Activated CD4-positive, alpha-beta T cell treated with anti-CD3 and anti-CD28 coated beads for 36 hours (primary cell): ENCODE measurements around the gene ANKRD42. TPM values are rescaled to one million over a fixed set of nuclear protein-coding genes. Genes with fewer than 3 reads are reported as not detected.

Experiments
- ATAC-seq: fragments of 200-7000 bp; cut with Tn5 transposase; one replicate; pipeline ENCODE4 v1.10.0; 2021; ENCODE audit warnings: mild to moderate bottlenecking, moderate library complexity
- CTCF ChIA-PET: fragments of 350-600 bp; sonication (Branson Sonifier 250); formaldehyde crosslinking; loops from one replicate; lab custom pipeline; 2021; ENCODE audit warnings: antibody characterized with exemption; lab: Charles Lee
- POLR2A ChIA-PET: fragments of 350-600 bp; sonication (Branson Sonifier 250); formaldehyde crosslinking; loops from one replicate; lab custom pipeline; 2021; ENCODE audit warnings: antibody characterized with exemption, inconsistent platforms; lab: Charles Lee
- DNase-seq: peaks from one replicate; pipeline ENCODE4 v3.0.0-alpha.2; 2020
- H3K27ac Mint-ChIP-seq: one replicate; pipeline ENCODE4 v1.8.0; 2021; ENCODE audit warnings: mixed read lengths
- H3K27me3 Mint-ChIP-seq: one replicate; pipeline ENCODE4 v1.8.0; 2021; ENCODE audit warnings: mixed read lengths
- H3K36me3 Mint-ChIP-seq: one replicate; pipeline ENCODE4 v1.8.0; 2021; ENCODE audit warnings: low read depth, mixed read lengths
- H3K4me1 Mint-ChIP-seq: one replicate; pipeline ENCODE4 v1.8.0; 2021; ENCODE audit warnings: mixed read lengths
- H3K4me3 Mint-ChIP-seq: one replicate; pipeline ENCODE4 v1.8.0; 2021; ENCODE audit warnings: mild to moderate bottlenecking, moderate library complexity, mixed read lengths
- H3K9me3 Mint-ChIP-seq: one replicate; pipeline ENCODE4 v1.8.0; 2021; ENCODE audit warnings: low read depth, mixed read lengths
- intact Hi-C, 2 experiments: fragments of 100-400 bp; cut with DNase I in 1 of 2; cut with micrococcal nuclease in 1 of 2; formaldehyde crosslinking; loops; one replicate each; pipeline versions ENCODE4 v1.14.2 to v1.15.1; 2022 to 2024; cut with DNase I, micrococcal nuclease
- total RNA-seq, 2 experiments: library from RNA; stranded (reverse); gene quantifications; one replicate each; pipeline ENCODE4 v1.2.3, GENCODE V29; 2021

ANKRD42 gene
- total RNA-seq, 2 experiments from 2014 or later, result 3.1 to 4.9 TPM

DNA sequence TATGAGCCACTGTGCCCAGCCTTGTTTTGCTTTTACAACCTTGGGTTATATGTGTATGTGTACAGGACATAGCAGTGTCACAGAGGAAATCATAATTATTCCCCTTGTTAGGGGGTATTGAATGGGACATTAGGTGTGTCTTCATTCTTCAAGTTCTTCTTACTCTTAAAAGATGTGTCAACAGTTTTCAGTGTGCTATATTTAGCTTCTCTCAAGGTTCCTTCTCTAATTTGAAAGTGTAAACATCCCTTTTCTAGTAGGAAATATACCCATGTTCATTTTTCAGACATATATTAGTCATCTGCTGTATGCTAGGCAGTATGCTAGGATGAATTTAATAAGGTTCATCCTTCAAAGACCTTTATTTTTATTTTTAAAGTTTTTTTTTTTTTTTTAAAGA lies 19.5 kb upstream of the ANKRD42 start:
- ChIA-PET POLR2A (interaction anchor here (0.6 kb wide), 1 partner anchor 183 kb away, joined by 3 read pairs; no protein-coding TSS in a partner anchor), CTCF (interaction anchor here (0.6 to 2.1 kb wide), 7 partner anchors 13 to 272 kb away, joined by 3 to 5 read pairs (median 4); partner anchors contain the start of genes DDIAS and PCF11)
- Mint-ChIP-seq H3K4me1 (peaks cover 68% of the 10 kb centered on the region), H3K36me3 (peaks cover 64% of the 10 kb centered on the region), H3K4me3 (no peak overlapping the region), H3K9me3 (no peaks in the 10 kb centered on the region), H3K27ac (peak overlapping the region; percentile 25), H3K27me3 (no peaks in the 10 kb centered on the region)
- no peak for DNase-seq
- ATAC-seq, result peak; percentile 41
- intact Hi-C loops, result no loop called here

DNA sequence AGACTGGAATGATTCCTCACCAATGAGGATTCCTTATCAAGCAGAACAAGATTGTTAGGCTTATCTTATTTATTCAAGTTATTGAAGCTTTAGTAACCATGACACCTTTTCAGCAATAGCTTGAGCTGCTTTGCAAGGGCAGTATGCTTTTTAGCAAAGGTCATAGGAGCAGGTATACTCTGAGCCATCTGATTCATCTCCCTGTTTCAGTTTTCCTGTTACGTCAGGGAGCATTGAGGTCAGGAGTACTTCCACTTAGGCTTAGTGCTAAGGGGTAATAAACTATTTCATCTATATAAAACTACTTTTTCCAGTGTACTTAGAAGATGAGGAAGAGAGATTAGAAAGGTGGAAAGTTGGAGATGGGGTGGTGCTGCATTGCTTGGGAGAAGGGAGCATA lies 17.7 kb upstream of the ANKRD42 start:
- no peak for ATAC-seq
- Mint-ChIP-seq H3K27ac (no peak overlapping the region), H3K36me3 (peaks cover 59% of the 10 kb centered on the region), H3K4me1 (peaks cover 53% of the 10 kb centered on the region), H3K27me3 (no peaks in the 10 kb centered on the region), H3K9me3 (no peaks in the 10 kb centered on the region), H3K4me3 (no peak overlapping the region)
- ChIA-PET POLR2A (no interaction called here), CTCF (interaction anchor here (1.2 to 1.8 kb wide), 2 partner anchors 11 to 16 kb away, joined by 4 read pairs; no protein-coding TSS in a partner anchor)
- DNase-seq, result no peak
- intact Hi-C loops, result no loop called here

DNA sequence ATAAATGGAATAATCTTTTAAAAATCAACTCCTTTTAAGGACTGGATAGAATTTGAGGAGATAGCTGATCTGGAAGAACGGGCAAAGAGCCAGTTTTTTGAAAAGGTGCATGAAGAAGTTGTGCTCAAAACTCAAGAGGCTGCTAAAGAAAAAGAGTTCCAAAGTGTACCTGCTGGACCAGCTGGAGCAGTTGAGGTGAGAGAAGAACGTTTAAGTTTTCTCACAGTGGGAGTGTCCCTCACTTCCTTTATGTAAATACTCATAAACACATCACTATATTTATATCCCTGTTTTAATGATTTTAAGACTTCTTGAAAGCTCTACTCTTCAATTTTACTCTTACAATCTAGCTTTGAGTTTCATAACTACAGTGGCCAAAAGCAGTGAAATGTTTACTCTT lies 11.7 kb upstream of the ANKRD42 start:
- peaks cover 9% of the 10 kb centered on the region for H3K4me1 Mint-ChIP-seq
- H3K9me3 Mint-ChIP-seq, result no peaks in the 10 kb centered on the region
- peaks cover 57% of the 10 kb centered on the region for H3K36me3 Mint-ChIP-seq
- no peak for DNase-seq
- H3K27ac Mint-ChIP-seq, result peak overlapping the region; percentile 8
- POLR2A ChIA-PET, result interaction anchor here (0.8 kb wide), 1 partner anchor 12 kb away, joined by 3 read pairs; the partner anchor contains the start of gene ANKRD42
- CTCF ChIA-PET, result interaction anchor here (0.6 to 1.0 kb wide), 2 partner anchors 10 to 315 kb away, joined by 3 read pairs; no protein-coding TSS in a partner anchor
- no peak overlapping the region for H3K4me3 Mint-ChIP-seq
- intact Hi-C loops, result no loop called here
- H3K27me3 Mint-ChIP-seq, result no peaks in the 10 kb centered on the region
- ATAC-seq, result no peak

DNA sequence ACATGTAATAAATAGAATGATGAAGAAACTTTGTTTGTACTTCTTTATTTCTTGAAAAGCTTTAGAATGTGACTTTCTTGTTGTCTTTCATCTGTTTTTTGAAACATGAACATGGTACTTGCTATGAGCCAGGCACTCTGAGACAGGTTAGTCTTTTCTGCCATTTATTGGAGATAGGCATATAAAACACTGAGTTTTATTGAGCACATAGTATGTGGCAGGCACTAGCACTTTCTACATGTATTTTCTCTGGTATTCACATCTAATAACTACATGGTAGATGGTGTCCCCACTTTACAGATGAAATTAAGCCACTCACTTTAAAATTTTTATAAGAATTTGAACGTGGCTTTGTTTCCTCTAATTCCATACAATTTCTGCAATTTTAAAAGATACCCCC lies 7.7 kb upstream of the ANKRD42 start:
- Mint-ChIP-seq H3K27ac (no peak overlapping the region), H3K36me3 (peaks cover 53% of the 10 kb centered on the region), H3K27me3 (no peaks in the 10 kb centered on the region), H3K4me1 (peaks cover 2% of the 10 kb centered on the region), H3K9me3 (no peaks in the 10 kb centered on the region), H3K4me3 (no peak overlapping the region)
- no peak for DNase-seq
- ChIA-PET POLR2A (no interaction called here), CTCF (no interaction called here)
- intact Hi-C loops, result no loop called here
- ATAC-seq, result no peak

DNA sequence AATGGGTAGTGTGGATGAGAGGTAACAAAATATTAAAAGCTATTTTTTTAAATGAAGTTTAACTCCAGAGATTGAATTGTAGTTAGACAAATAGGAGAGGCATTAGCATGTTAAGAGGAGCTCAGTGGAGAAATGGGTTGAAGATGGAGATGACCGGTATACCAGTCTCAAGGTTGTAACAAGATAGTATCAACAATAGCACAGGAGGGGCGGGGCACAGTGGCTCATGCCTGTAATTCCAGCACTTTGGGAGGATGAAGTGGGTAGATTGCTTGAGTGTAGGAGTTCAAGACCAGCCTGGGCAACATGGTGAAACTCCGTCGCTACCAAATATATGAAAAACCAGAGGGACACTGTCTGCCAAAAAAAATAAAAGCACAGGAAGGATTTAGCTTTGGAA lies 6.0 kb upstream of the ANKRD42 start:
- Mint-ChIP-seq H3K36me3 (peaks cover 54% of the 10 kb centered on the region), H3K9me3 (no peaks in the 10 kb centered on the region), H3K4me3 (no peak overlapping the region), H3K27ac (peak overlapping the region; percentile 2), H3K27me3 (no peaks in the 10 kb centered on the region), H3K4me1 (peaks cover 12% of the 10 kb centered on the region)
- CTCF ChIA-PET, result interaction anchor here (0.6 to 1.5 kb wide), 5 partner anchors 9 to 320 kb away, joined by 3 to 4 read pairs (median 3); no protein-coding TSS in a partner anchor
- intact Hi-C loops, result no loop called here
- DNase-seq (no peak), ATAC-seq (peak; percentile 16)
- POLR2A ChIA-PET, result interaction anchor here (0.6 kb wide), 1 partner anchor 60 kb away, joined by 4 read pairs; no protein-coding TSS in a partner anchor

DNA sequence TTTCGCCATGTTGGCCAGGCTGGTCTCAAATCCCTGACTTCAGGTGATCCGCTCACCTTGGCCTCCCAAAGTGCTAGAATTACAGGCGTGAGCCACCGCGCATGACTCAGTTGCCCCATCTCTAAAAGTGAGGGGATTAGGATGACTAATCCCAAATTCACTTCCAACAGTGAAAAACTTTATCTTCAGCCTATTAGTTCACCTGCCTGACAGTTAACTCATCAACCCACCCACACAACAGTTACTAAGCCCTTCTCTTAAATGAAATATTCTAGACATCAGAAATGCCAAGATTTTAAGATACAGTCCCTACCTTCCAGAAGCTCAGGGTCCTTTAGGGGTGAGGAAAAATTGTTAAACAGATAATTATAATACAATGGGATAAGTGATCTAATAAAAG lies 2.0 kb upstream of the ANKRD42 start:
- H3K27ac Mint-ChIP-seq, result peak overlapping the region; percentile 64

DNA sequence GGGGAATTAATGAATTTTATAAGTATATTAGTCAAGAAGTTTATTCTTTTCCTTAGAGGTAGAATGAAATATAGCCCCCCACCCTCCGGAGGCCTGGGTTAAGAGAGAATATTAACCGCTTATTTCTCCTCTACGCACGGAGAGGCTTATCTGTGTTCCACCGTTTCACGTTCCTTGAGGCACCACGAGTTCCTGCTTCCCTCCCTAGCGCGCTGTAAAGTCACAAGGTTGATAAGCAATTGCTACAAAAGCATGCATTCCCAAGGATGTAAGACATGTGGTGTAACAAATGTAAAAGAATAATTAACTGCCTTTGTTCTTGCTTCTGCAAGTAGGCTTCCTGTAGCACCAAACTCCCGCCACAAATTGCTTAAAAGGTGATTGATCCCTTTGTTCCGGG lies 1.5 kb upstream of the ANKRD42 start:
- ATAC-seq, result no peak
- Mint-ChIP-seq H3K36me3 (peaks cover 30% of the 10 kb centered on the region), H3K4me1 (peaks cover 39% of the 10 kb centered on the region), H3K27me3 (no peaks in the 10 kb centered on the region), H3K9me3 (no peaks in the 10 kb centered on the region), H3K27ac (peak overlapping the region; percentile 98), H3K4me3 (peak overlapping the region; percentile 95)
- intact Hi-C loops, result loop anchor here (2.0 kb wide), 2 partner anchors 75 to 129 kb away; no protein-coding TSS in a partner anchor
- no peak for DNase-seq
- CTCF ChIA-PET, result interaction anchor here (0.6 to 1.0 kb wide), 3 partner anchors 10 to 121 kb away, joined by 3 to 4 read pairs (median 3); no protein-coding TSS in a partner anchor
- POLR2A ChIA-PET, result interaction anchor here (0.6 kb wide), 1 partner anchor 193 kb away, joined by 3 read pairs; no protein-coding TSS in a partner anchor

More for the DNA sequence above, 2.0 kb upstream of the ANKRD42 start:
- Mint-ChIP-seq H3K9me3 (no peaks in the 10 kb centered on the region), H3K4me1 (peaks cover 34% of the 10 kb centered on the region), H3K4me3 (peak overlapping the region; percentile 12), H3K36me3 (peaks cover 34% of the 10 kb centered on the region), H3K27me3 (no peaks in the 10 kb centered on the region)
- intact Hi-C loops, result no loop called here
- ChIA-PET POLR2A (interaction anchor here (0.6 kb wide), 1 partner anchor 193 kb away, joined by 3 read pairs; no protein-coding TSS in a partner anchor), CTCF (interaction anchor here (0.6 to 1.0 kb wide), 4 partner anchors 10 to 120 kb away, joined by 3 to 4 read pairs (median 3); no protein-coding TSS in a partner anchor)
- ATAC-seq, result no peak
- peak; percentile 24 for DNase-seq

DNA sequence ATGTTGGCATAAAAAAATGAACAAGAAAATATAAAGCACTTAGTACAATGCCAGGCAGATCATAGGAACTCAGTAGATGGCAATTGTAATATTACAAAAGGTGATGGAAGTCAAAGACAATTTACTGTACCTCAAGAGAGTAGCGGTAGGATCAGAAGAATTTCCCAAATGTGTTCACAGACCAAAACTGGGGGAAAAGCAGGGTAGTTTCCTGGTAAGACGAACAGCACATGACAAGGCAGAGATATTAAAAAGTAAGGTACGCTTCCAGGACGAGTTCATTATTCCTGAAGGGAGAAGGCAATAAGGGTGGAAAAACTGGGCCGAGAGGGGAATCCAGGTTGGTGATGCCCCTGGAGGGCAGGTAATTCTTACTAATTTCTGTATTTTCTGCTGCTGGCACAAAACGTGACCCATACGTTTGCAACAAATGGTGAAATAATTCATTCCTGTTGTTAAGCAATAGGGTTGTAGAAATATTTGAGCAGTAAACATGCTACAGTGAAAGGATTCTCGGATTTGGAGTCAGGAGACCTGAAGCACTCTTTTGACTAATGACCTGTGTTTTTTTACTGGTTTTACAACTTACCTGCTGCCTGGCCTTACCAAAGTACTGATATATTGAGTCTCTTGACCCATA lies 786 bp upstream of the ANKRD42 start:
- POLR2A ChIA-PET, result interaction anchor here (1.0 kb wide), 1 partner anchor 11 kb away, joined by 3 read pairs; no protein-coding TSS in a partner anchor
- DNase-seq, result no peak

DNA sequence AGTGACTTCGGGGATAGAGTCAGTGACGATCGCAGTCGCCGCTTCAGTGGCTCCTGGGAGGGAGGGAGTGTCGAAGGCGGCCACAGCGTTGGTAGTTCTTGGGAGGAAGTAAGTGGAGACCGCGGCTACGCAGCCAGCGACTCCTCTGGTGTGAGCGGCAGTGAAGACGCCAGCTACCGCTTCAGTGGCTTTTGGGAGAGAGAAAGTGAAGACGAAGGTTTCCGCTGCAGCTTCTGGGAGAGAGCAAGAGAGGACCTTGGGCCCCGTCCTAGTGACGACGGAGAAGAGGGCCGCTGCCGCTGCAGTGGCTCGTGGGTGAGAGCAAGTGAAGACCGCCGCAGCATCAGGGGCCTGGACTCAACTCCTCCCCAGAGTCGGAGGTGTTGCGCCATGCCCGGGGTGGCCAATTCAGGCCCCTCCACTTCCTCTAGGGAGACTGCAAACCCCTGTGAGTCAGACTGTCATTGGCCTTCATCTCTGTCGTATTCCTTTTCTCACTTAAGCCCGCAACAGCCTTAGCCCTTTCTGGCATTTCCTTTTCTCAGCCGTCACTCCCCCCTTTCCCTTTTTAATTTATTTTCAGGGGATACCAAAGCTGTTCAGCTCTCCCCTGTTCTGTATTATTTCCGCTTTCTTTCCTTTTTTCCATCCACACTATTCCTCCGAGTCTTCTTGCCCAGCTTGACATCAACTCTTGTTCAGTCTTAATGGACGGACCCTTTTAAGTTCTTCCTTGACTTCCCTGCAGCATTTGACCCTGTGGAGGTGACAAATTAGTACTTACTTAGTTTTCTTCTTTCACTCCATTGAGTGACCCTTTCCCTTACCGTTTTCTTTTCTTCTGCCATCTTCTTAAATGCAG lies 1.0 kb downstream of the ANKRD42 start:
- ATAC-seq, result peak; percentile 63
- Mint-ChIP-seq H3K36me3 (peaks cover 18% of the 10 kb centered on the region), H3K27me3 (no peaks in the 10 kb centered on the region), H3K4me3 (peak overlapping the region; percentile 95), H3K4me1 (peaks cover 40% of the 10 kb centered on the region), H3K27ac (peak overlapping the region; percentile 98), H3K9me3 (no peaks in the 10 kb centered on the region)
- POLR2A ChIA-PET, result interaction anchor here (1.0 kb wide), 1 partner anchor 37 kb away, joined by 3 read pairs; the partner anchor contains the start of gene PCF11
- intact Hi-C loops, result no loop called here
- CTCF ChIA-PET, result interaction anchor here (0.6 to 2.0 kb wide), 11 partner anchors 12 to 1517 kb away, joined by 3 to 7 read pairs (median 3); partner anchors contain the start of genes DDIAS and PRCP
- peak; percentile 75 for DNase-seq

More for the DNA sequence above, 786 bp upstream of the ANKRD42 start:
- H3K4me3 Mint-ChIP-seq, result peak overlapping the region; percentile 95
- no peak for ATAC-seq
- no peaks in the 10 kb centered on the region for H3K27me3 Mint-ChIP-seq
- no peaks in the 10 kb centered on the region for H3K9me3 Mint-ChIP-seq
- peaks cover 24% of the 10 kb centered on the region for H3K36me3 Mint-ChIP-seq
- CTCF ChIA-PET, result interaction anchor here (1.3 to 2.0 kb wide), 4 partner anchors 32 to 292 kb away, joined by 3 to 7 read pairs (median 4); partner anchors contain the start of gene PRCP
- H3K4me1 Mint-ChIP-seq, result peaks cover 40% of the 10 kb centered on the region
- peak overlapping the region; percentile 98 for H3K27ac Mint-ChIP-seq
- intact Hi-C loops, result loop anchor here (1.0 to 2.0 kb wide), 6 partner anchors 36 to 291 kb away; partner anchors contain the start of genes CCDC90B (in 2 of the 2), DDIAS (in 2 of the 2) and RAB30 (in 2 of the 2)

DNA sequence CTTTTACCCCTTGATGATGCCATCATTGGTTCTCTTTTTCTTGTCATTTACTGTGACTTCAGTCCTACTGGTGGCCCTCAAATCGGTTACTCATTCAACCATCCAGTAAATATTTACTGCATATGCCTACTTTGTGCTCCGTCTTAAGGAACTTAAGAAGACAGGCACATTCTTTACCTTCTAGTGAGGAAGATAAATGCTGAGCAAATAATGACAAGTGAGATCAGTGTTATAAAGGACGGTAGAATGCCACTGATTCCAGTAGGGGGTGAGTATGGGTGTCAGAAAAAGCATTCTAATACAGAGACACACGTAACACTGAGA lies 1.6 kb downstream of the ANKRD42 start:
- H3K9me3 Mint-ChIP-seq, result no peaks in the 10 kb centered on the region
- intact Hi-C loops, result no loop called here
- peak overlapping the region; percentile 95 for H3K4me3 Mint-ChIP-seq
- no peaks in the 10 kb centered on the region for H3K27me3 Mint-ChIP-seq
- H3K27ac Mint-ChIP-seq, result peak overlapping the region; percentile 98
- ChIA-PET CTCF (interaction anchor here (0.7 to 2.0 kb wide), 6 partner anchors 12 to 294 kb away, joined by 3 to 7 read pairs (median 3); partner anchors contain the start of gene DDIAS), POLR2A (no interaction called here)
- no peak for DNase-seq
- peaks cover 40% of the 10 kb centered on the region for H3K4me1 Mint-ChIP-seq
- H3K36me3 Mint-ChIP-seq, result peaks cover 17% of the 10 kb centered on the region
- no peak for ATAC-seq
